ENCODE data around the gene MAML2. TPM values are rescaled to one million over a fixed set of nuclear protein-coding genes. Genes with fewer than 3 reads are reported as not detected.

Gene MAML2
- total and polyA plus RNA-seq, 9 of the 15 experiments (the other 6 are each of a cell fraction or from before 2014, with no cell fraction given): 0.79 to 6.8 (median 4.8) TPM

- TF ChIP-seq FOXJ2 (tag; IDR thresholded peaks at IDR 0.05) (0 out of 2 replicates have a peak, but pooled peaks have one; percentile 26), TSHZ1 (CRISPR knock-in tag; IDR thresholded peaks at IDR 0.05) (no peak), JUND (IDR thresholded peaks at IDR 0.05; ENCODE audit: borderline replicate concordance, low read depth, low read length) (no peak), JUND (tag; IDR thresholded peaks at IDR 0.05; ENCODE audit: borderline replicate concordance, low read depth, low read length) (peak; percentile 45; the same call in 1 of the 3 replicates), EP300 (IDR thresholded peaks at IDR 0.05; ENCODE audit: low read length) (peak; percentile 53), MCM3 (IDR thresholded peaks at IDR 0.05) (no peak), ZNF766 (CRISPR knock-in tag; conservative IDR thresholded peaks at IDR 0.05) (no peak), MLLT1 (IDR thresholded peaks at IDR 0.05) (0 out of 4 replicates have a peak, but pooled peaks of 1 of the 2 experiments have one; percentile 28), PHF20 (IDR thresholded peaks at IDR 0.05; ENCODE audit: partially characterized antibody) (no peak), CBX1 (IDR thresholded peaks at IDR 0.05; ENCODE audit: low read depth) (no peak), RBM39 (optimal IDR thresholded peaks at IDR 0.05; ENCODE audit: low read depth, low read length) (no peak), ZNF3 (CRISPR knock-in tag; IDR thresholded peaks at IDR 0.05) (no peak), PKNOX1 (IDR thresholded peaks at IDR 0.05) (peak; percentile 46; the same call in 1 of the 2 replicates), ZBTB2 (IDR thresholded peaks at IDR 0.05) (0 out of 2 replicates have a peak, but pooled peaks have one; percentile 38), KLF1 (tag; IDR thresholded peaks at IDR 0.05) (no peak), HNRNPL (IDR thresholded peaks at IDR 0.05; ENCODE audit: low read depth, low read length) (0 out of 2 replicates have a peak, but pooled peaks have one; percentile 39), ZNF445 (CRISPR knock-in tag; IDR thresholded peaks at IDR 0.05; ENCODE audit: low read depth) (no peak), CHD4 (IDR thresholded peaks at IDR 0.05; ENCODE audit: insufficient read depth, insufficient replicate concordance, low read depth, low read length, poor library complexity, severe bottlenecking) (no peak), DNMT1 (IDR thresholded peaks at IDR 0.05) (no peak), ZNF764 (CRISPR knock-in tag; IDR thresholded peaks at IDR 0.05; ENCODE audit: low read depth) (no peak)
Measured at GRCh38 chr11:96260067-96260511, 82.9 kb downstream of the MAML2 start (continued).

Data from K562 (cell line).